H1 (cell line): Measurements from ENCODE around the gene FBLN2. TPM values are rescaled to one million over a fixed set of nuclear protein-coding genes. Genes with fewer than 3 reads are reported as not detected.

ENCODE experiments used
- CTCF ChIA-PET: fragments of 300-600 bp; sonication (Branson Sonifier 250); formaldehyde crosslinking; loops from one replicate; lab custom pipeline; 2021; ENCODE audit not compliant: partially characterized antibody; lab: Charles Lee
- POLR2A ChIA-PET: fragments of 300-600 bp; sonication (Branson Sonifier 250); formaldehyde crosslinking; loops from one replicate; lab custom pipeline; 2021; ENCODE audit warnings: inconsistent platforms; ENCODE audit not compliant: partially characterized antibody; lab: Charles Lee
- DNase-seq, 2 experiments: peaks; one replicate each; pipeline versions ENCODE4 v3.0.0 to v3.0.0-alpha.2; 2010 to 2022; ENCODE audit warnings: low spot score in 2 of 2, low read depth in 1 of 2, mixed read lengths in 1 of 2
- FAIRE-seq: peaks from 2 replicates; lab custom pipeline; 2011; peaks lifted over from hg19 to GRCh38; lab: Jason Lieb, UNC
- H2AFZ ChIP-seq: 2 replicates; pipeline ENCODE4 v1.8.1; 2012; ENCODE audit warnings: low read length, inconsistent platforms
- H2AK5ac ChIP-seq: 2 replicates; pipeline ENCODE4 v1.6.1; 2013; ENCODE audit warnings: low read depth, low read length
- H2BK120ac ChIP-seq: replicated peaks from 2 replicates; pipeline ENCODE3; 2013; ENCODE audit warnings: low read depth, low read length, inconsistent platforms
- H2BK12ac ChIP-seq: 2 replicates; pipeline ENCODE4 v1.6.1; 2013; ENCODE audit warnings: low read depth, low read length
- H2BK15ac ChIP-seq: 2 replicates; pipeline ENCODE4 v1.6.1; 2013; ENCODE audit warnings: low read length
- H2BK20ac ChIP-seq: 2 replicates; pipeline ENCODE4 v1.6.1; 2013; ENCODE audit warnings: low read length
- H2BK5ac ChIP-seq: 2 replicates; pipeline ENCODE4 v1.6.1; 2013; ENCODE audit warnings: low read depth, low read length
- H3K14ac ChIP-seq: 2 replicates; pipeline ENCODE4 v1.6.1; 2013; ENCODE audit warnings: inconsistent platforms; ENCODE audit not compliant: insufficient read length
- H3K18ac ChIP-seq: 2 replicates; pipeline ENCODE4 v1.6.1; 2013; ENCODE audit warnings: low read length; ENCODE audit errors: extremely low read depth
- H3K23ac ChIP-seq: 2 replicates; pipeline ENCODE4 v1.6.1; 2013; ENCODE audit warnings: inconsistent platforms; ENCODE audit not compliant: insufficient read length
- H3K23me2 ChIP-seq: 2 replicates; pipeline ENCODE4 v1.6.1; 2013; ENCODE audit warnings: low read depth, low read length
- H3K27ac ChIP-seq: 2 replicates; pipeline ENCODE4 v1.6.1; 2011; ENCODE audit warnings: low read depth, low read length, inconsistent platforms
- H3K27me3 ChIP-seq, 4 experiments: replicated peaks in 1 of 4; 1 replicate in 1 of 4; 2 replicates in 3 of 4; pipeline versions ENCODE4 v1.6.1 to v1.8.1; 2011 to 2013; ENCODE audit warnings: low read length in 3 of 4, mild to moderate bottlenecking in 3 of 4, inconsistent platforms in 2 of 4, mixed read lengths in 2 of 4, moderate library complexity in 1 of 4; ENCODE audit not compliant: control insufficient read depth in 3 of 4, insufficient read depth in 3 of 4; ENCODE audit errors: extremely low read depth in 1 of 4
- H3K36me3 ChIP-seq, 4 experiments: 2 replicates each; pipeline versions ENCODE4 v1.6.1 to v1.8.1; 2011 to 2013; ENCODE audit warnings: mild to moderate bottlenecking in 4 of 4, low read length in 3 of 4, moderate library complexity in 2 of 4, control low read depth in 1 of 4, inconsistent platforms in 1 of 4; ENCODE audit not compliant: insufficient read depth in 4 of 4, control insufficient read depth in 2 of 4
- H3K4ac ChIP-seq: replicated peaks from 2 replicates; pipeline ENCODE3; 2013; ENCODE audit warnings: low read length, low read depth, mixed read lengths, inconsistent platforms; ENCODE audit not compliant: insufficient read length
- H3K4me1 ChIP-seq, 4 experiments: replicated peaks in 1 of 4; 1 replicate in 1 of 4; 2 replicates in 3 of 4; pipeline versions ENCODE4 v1.6.1 to v1.8.1; 2011 to 2013; ENCODE audit warnings: low read length in 3 of 4, inconsistent platforms in 2 of 4, mixed read lengths in 1 of 4; ENCODE audit not compliant: insufficient read depth in 4 of 4, control insufficient read depth in 3 of 4
- H3K4me2 ChIP-seq, 2 experiments: 2 replicates each; pipeline versions ENCODE4 v1.6.1 to v1.8.1; 2011 to 2013; ENCODE audit warnings: low read depth in 2 of 2, low read length in 2 of 2, control low read depth in 1 of 2, inconsistent platforms in 1 of 2, mild to moderate bottlenecking in 1 of 2; ENCODE audit not compliant: insufficient read depth in 1 of 2
- H3K4me3 ChIP-seq, 4 experiments: fragments of 200-600, 300-600 bp in 1 of 4; sonication (generic), shearing (Covaris generic), sonication (Bioruptor Twin) in 1 of 4; 2 replicates each; pipeline versions ENCODE4 v1.5.1 to v1.8.1; 2011 to 2016; ENCODE audit warnings: low read length in 4 of 4, low read depth in 3 of 4, control low read depth in 2 of 4, inconsistent platforms in 2 of 4, mild to moderate bottlenecking in 2 of 4, mixed read lengths in 1 of 4, moderate library complexity in 1 of 4; ENCODE audit not compliant: insufficient read depth in 2 of 4; ENCODE audit errors: extremely low read depth in 1 of 4
- H3K56ac ChIP-seq: replicated peaks from 2 replicates; pipeline ENCODE3; 2013; ENCODE audit warnings: low read depth, mild to moderate bottlenecking, mixed read lengths, low read length, inconsistent platforms; ENCODE audit not compliant: insufficient read length
- H3K79me1 ChIP-seq: 2 replicates; pipeline ENCODE4 v1.6.1; 2013; ENCODE audit warnings: low read depth, low read length, control low read depth
- H3K79me2 ChIP-seq, 2 experiments: 2 replicates each; pipeline versions ENCODE4 v1.6.1 to v1.8.1; 2012 to 2013; ENCODE audit warnings: low read length in 2 of 2, mild to moderate bottlenecking in 2 of 2, inconsistent platforms in 1 of 2; ENCODE audit not compliant: insufficient read depth in 2 of 2, control insufficient read depth in 1 of 2
- H3K9ac ChIP-seq, 4 experiments: replicated peaks in 1 of 4; 1 replicate in 1 of 4; 2 replicates in 3 of 4; pipeline versions ENCODE4 v1.6.1 to v1.8.1; 2011 to 2013; ENCODE audit warnings: low read depth in 3 of 4, low read length in 3 of 4, control low read depth in 2 of 4, mild to moderate bottlenecking in 2 of 4, moderate library complexity in 2 of 4, inconsistent platforms in 1 of 4; ENCODE audit errors: extremely low read depth in 1 of 4
- H3K9me3 ChIP-seq, 2 experiments: 2 replicates each; pipeline versions ENCODE4 v1.6.1 to v1.8.1; 2012 to 2013; ENCODE audit warnings: mild to moderate bottlenecking in 2 of 2, moderate library complexity in 2 of 2, control low read depth in 1 of 2, inconsistent platforms in 1 of 2, low read depth in 1 of 2, low read length in 1 of 2, mixed read lengths in 1 of 2; ENCODE audit not compliant: insufficient read depth in 2 of 2
- H4K20me1 ChIP-seq, 2 experiments: replicated peaks in 1 of 2; 2 replicates each; pipeline versions ENCODE3 to v1.8.1; 2011 to 2013; ENCODE audit warnings: inconsistent platforms in 2 of 2, low read length in 2 of 2, mild to moderate bottlenecking in 1 of 2; ENCODE audit not compliant: insufficient read depth in 2 of 2, control insufficient read depth in 1 of 2
- H4K5ac ChIP-seq: 2 replicates; pipeline ENCODE4 v1.6.1; 2013; ENCODE audit warnings: low read length, low read depth, mixed read lengths, inconsistent platforms; ENCODE audit not compliant: insufficient read length
- H4K8ac ChIP-seq: 2 replicates; pipeline ENCODE4 v1.8.0; 2013; ENCODE audit warnings: mild to moderate bottlenecking, moderate library complexity, low read length, inconsistent platforms; ENCODE audit not compliant: insufficient read depth; ENCODE audit errors: extremely low read depth
- H4K91ac ChIP-seq: replicated peaks from 2 replicates; pipeline ENCODE3; 2013; ENCODE audit warnings: low read length, mixed read lengths, inconsistent platforms; ENCODE audit not compliant: insufficient read length
- HDAC2 ChIP-seq, 2 experiments: fragments of 300-600 bp in 1 of 2; sonication (generic) in 1 of 2; IDR thresholded peaks; 2 replicates each; pipeline ENCODE4 v1.6.1; 2011 to 2012; ENCODE audit warnings: low read depth in 2 of 2, low read length in 2 of 2, mild to moderate bottlenecking in 2 of 2, moderate library complexity in 2 of 2, borderline replicate concordance in 1 of 2, inconsistent platforms in 1 of 2
- KDM1A ChIP-seq: fragments of 200-600, 300-600 bp; sonication (generic); IDR thresholded peaks from 2 replicates; pipeline ENCODE4 v1.7.1; 2016; ENCODE audit warnings: mild to moderate bottlenecking, low read length, borderline replicate concordance
- NRF1 ChIP-seq: IDR thresholded peaks from 2 replicates; pipeline ENCODE4 v1.6.1; 2011; ENCODE audit warnings: mild to moderate bottlenecking, low read depth, low read length, improper control_type of control experiment
- PHF8 ChIP-seq: fragments of 200-600 bp; sonication (generic); conservative IDR thresholded peaks from 2 replicates; pipeline ENCODE4 v1.7.1; 2012; ENCODE audit warnings: low read depth, mild to moderate bottlenecking, inconsistent platforms, low read length, moderate library complexity
- RBBP5 ChIP-seq: IDR thresholded peaks from 2 replicates; pipeline ENCODE4 v1.7.1; 2012; ENCODE audit warnings: low read depth, mild to moderate bottlenecking, inconsistent platforms, low read length, moderate library complexity, borderline replicate concordance
- RXRA ChIP-seq: IDR thresholded peaks from 2 replicates; pipeline ENCODE4 v1.6.1; 2011; ENCODE audit warnings: low read depth, mild to moderate bottlenecking, low read length, moderate library complexity; ENCODE audit not compliant: insufficient read depth
- SAP30 ChIP-seq: fragments of 300-600 bp; sonication (generic); IDR thresholded peaks from 2 replicates; pipeline ENCODE4 v1.7.1; 2012; ENCODE audit warnings: low read length, moderate library complexity, mild to moderate bottlenecking, inconsistent platforms; ENCODE audit not compliant: insufficient read depth, insufficient replicate concordance
- SIN3A ChIP-seq, 2 experiments: IDR thresholded peaks in 1 of 2; conservative IDR thresholded peaks in 1 of 2; 2 replicates each; pipeline ENCODE4 v1.6.1; 2011 to 2012; ENCODE audit warnings: low read length in 2 of 2, improper control_type of control experiment in 1 of 2, low read depth in 1 of 2, mild to moderate bottlenecking in 1 of 2
- WGBS, 2 experiments: shearing (Covaris generic) in 1 of 2; methylation state at CpG; one replicate each; pipeline versions ENCODE4 v1.1.6 to v1.1.7; 2013 to 2015; ENCODE audit warnings: low lambda C conversion rate in 2 of 2, mixed read lengths in 2 of 2, inconsistent platforms in 1 of 2, low coverage in 1 of 2, missing lambda C conversion rate in 1 of 2; ENCODE audit not compliant: insufficient replicate concordance in 2 of 2, insufficient coverage in 1 of 2, insufficient read length in 1 of 2; ENCODE audit errors: extremely low coverage in 1 of 2, missing lambda C conversion rate in 1 of 2; 5-methylcytosine and 5-hydroxymethylcytosine counted together
- polyA plus RNA-seq, 7 experiments: library from polyadenylated mRNA; depleted of rRNA in 3 of 7; stranded (reverse) in 5 of 7; unstranded in 2 of 7; fragments of >200 nt in 5 of 7; fragments of 200-250 nt in 2 of 7; gene quantifications; 1 replicate in 5 of 7; 2 replicates in 1 of 7; 4 replicates in 1 of 7; pipeline versions ENCODE4 v1.2.1 to v1.2.3, GENCODE V29; 2011 to 2013; ENCODE audit warnings: missing spikeins in 2 of 7, mixed read lengths in 2 of 7
- total RNA-seq: library from RNA; stranded (reverse); fragmentation: NEBNext Ultra II Directional; extraction: Animal tissue kit (Norgen Biotek cat#: 25700); gene quantifications from 2 replicates; pipeline ENCODE4 v1.2.1, GENCODE V29; 2021
- TF ChIP-seq, protein P1 (sequence below): IDR thresholded peaks from 2 replicates; pipeline ENCODE4 v1.6.1; 2012; ENCODE audit warnings: low read length, inconsistent platforms

The FBLN2 gene
- total and polyA plus RNA-seq, 2 of the 8 experiments (the other 6 are each of a cell fraction or from before 2014, with no cell fraction given), result 17.4 to 24.2 TPM

DNA sequence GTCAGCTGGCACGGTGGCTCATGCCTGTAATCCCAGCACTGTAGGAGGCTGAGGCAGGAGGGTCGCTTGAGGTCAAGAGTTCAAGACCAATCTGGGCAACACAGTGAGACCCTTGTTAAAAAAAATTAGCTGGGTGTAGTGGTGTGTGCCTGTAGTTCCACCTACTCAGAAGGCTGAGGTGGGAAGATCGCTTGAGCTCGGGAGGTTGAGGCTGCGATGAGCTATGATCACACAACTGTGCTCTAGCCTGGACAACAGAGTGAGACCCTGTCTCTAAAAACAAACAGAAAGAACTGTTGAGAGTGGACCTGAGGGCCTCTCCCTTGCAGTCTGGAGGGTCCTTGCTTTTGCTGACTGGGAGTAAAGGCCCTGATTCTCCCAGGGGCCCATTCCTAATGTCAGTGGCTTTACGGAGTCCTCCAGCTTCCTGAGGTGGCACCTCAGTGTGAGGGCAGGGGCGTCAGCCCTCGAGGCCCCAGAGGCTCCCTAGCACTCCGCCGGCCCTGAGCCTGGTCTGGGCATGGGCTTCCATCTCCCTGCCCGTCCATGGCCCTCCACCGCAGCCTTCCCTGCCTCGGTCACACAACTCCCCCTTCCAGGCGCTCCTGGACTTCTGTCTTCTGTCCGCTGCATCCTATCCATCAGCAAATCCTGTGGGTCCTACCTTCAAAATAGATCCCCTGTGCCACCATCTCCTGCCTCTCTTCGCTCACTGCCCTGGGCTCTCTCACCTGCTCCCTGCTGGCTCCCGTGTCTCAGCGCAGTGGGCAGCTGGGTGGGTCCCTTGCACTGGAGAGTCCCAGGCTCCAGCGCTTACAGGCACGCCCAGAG is 19.0 kb downstream of the FBLN2 start:
- Histone ChIP-seq H4K5ac (no peak overlapping the region), H3K56ac (no peak overlapping the region), H3K23ac (no peak overlapping the region), H3K4me2 (no peak overlapping the region), H3K14ac (no peak overlapping the region), H3K4me1 (peaks cover 0 to 7% (median 2%) of the 10 kb centered on the region in 4 experiments; a peak in 3 of 7 replicates), H2BK12ac (no peak overlapping the region), H3K27ac (no peak overlapping the region), H3K18ac (no peak overlapping the region), H4K8ac (no peak overlapping the region; the same call in 1 of the 2 replicates), H3K27me3 (no peaks in the 10 kb centered on the region; a peak in 1 of 7 replicates), H3K23me2 (no peaks in the 10 kb centered on the region), H4K20me1 (peaks cover 0 to 12% of the 10 kb centered on the region in 2 experiments), H3K36me3 (no peaks in the 10 kb centered on the region), H2AK5ac (no peak overlapping the region), H3K9me3 (no peaks in the 10 kb centered on the region), H2BK120ac (no peak overlapping the region), H4K91ac (no peak overlapping the region), H3K4ac (no peak overlapping the region), H2AFZ (no peak overlapping the region), H3K9ac (no peak overlapping the region), H2BK15ac (no peak overlapping the region), H3K79me1 (no peaks in the 10 kb centered on the region; the same call in 1 of the 2 replicates), H2BK5ac (no peak overlapping the region), H2BK20ac (no peak overlapping the region), H3K79me2 (no peaks in the 10 kb centered on the region), H3K4me3 (no peak overlapping the region)
- POLR2A ChIA-PET, result no interaction called here
- FAIRE-seq, result no peak
- WGBS, 2 experiments, result 86% methylated on average over 20 of the region's 20 CpGs; no CpG with 5 or more reads in 1 of the 2 experiments
- CTCF ChIA-PET, result interaction anchor here (0.5 to 2.4 kb wide), 6 partner anchors 14 to 471 kb away, joined by 3 to 9 read pairs (median 4); no protein-coding TSS in a partner anchor
- no peak for DNase-seq
- TF ChIP-seq SIN3A (conservative IDR thresholded peaks at IDR 0.05 in 1 of 2, IDR thresholded peaks at IDR 0.05 in 1 of 2; ENCODE audit: low read depth in 1 of 2, low read length in 2 of 2) (no peak), RBBP5 (no peak), PHF8 (no peak), KDM1A (no peak), NRF1 (no peak), RXRA (no peak), SAP30 (no peak), HDAC2 (IDR thresholded peaks at IDR 0.05; ENCODE audit: borderline replicate concordance in 1 of 2, low read depth in 2 of 2, low read length in 2 of 2) (no peak)
- TF ChIP-seq, protein P1, sequence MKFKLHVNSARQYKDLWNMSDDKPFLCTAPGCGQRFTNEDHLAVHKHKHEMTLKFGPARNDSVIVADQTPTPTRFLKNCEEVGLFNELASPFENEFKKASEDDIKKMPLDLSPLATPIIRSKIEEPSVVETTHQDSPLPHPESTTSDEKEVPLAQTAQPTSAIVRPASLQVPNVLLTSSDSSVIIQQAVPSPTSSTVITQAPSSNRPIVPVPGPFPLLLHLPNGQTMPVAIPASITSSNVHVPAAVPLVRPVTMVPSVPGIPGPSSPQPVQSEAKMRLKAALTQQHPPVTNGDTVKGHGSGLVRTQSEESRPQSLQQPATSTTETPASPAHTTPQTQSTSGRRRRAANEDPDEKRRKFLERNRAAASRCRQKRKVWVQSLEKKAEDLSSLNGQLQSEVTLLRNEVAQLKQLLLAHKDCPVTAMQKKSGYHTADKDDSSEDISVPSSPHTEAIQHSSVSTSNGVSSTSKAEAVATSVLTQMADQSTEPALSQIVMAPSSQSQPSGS, result no peak
